Lower leg skin (tissue), 4 donors: ENCODE results near the gene THBS4. TPM values are rescaled to one million over a fixed set of nuclear protein-coding genes. Genes with fewer than 3 reads are reported as not detected.

Experiments
- DNase-seq, 2 donors: peaks; one replicate each; pipeline ENCODE4 v3.0.0-alpha.2; 2019; ENCODE audit warnings: low spot score in 2 of 2
- H3K4me3 ChIP-seq: fragments of 200-600 bp; sonication (generic); 2 replicates; pipeline ENCODE4 v1.5.1; 2017; ENCODE audit warnings: mild to moderate bottlenecking, low read depth; ENCODE audit not compliant: poor library complexity, severe bottlenecking
- POLR2A ChIP-seq, 2 donors: fragments of 450-650 bp; IDR thresholded peaks; one replicate each; pipeline ENCODE4 v1.6.1; 2016 to 2017; ENCODE audit warnings: antibody characterized with exemption in 2 of 2, mild to moderate bottlenecking in 1 of 2, moderate library complexity in 1 of 2
- WGBS, 2 donors: methylation state at CpG; one replicate each; pipeline ENCODE4 v1.1.5; 2018; 5-methylcytosine and 5-hydroxymethylcytosine counted together
- intact Hi-C: fragments of 100-400 bp; cut with DNase I; formaldehyde crosslinking; loops from one replicate; pipeline ENCODE4 v1.15.0; 2023; ENCODE audit warnings: low total_unique reads
- total RNA-seq, 4 donors: library from RNA; depleted of rRNA; stranded (reverse); fragments of >200 nt; gene quantifications; one replicate each; pipeline ENCODE4 v1.1.0, GENCODE V29; 2016
- TF ChIP-seq, protein P1 (sequence below), 3 donors: fragments of 450-650 bp; IDR thresholded peaks; one replicate each; pipeline ENCODE4 v1.5.1; 2016; ENCODE audit warnings: antibody characterized with exemption in 3 of 3, mild to moderate bottlenecking in 3 of 3, moderate library complexity in 2 of 3

Gene THBS4
- total RNA-seq, 4 donors from 2014 or later, result 0.08 to 2.0 (median 0.51) TPM

DNA sequence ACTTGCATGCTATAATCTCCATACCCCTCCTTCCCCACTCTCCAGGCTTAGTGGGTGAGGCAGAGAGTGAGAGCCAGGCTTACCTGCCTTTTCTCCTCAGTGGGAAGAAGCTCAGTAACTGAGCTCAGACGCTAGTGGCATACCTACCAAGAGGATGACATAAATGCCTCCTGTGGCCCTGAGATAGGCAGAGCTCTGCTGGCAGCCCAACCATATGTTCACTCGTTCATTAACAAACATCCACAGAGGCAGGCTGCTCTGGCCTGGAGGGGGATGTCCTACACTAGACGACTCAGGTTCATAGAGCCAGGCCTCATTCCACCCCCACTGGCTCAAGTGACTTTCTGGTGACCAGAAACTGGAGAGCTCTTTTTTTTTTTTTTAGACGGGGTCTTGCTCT is 81.3 kb downstream of the THBS4 start:
- DNase-seq, result no peak
- intact Hi-C loops, result no loop called here
- H3K4me3 ChIP-seq, result no peak overlapping the region
- TF ChIP-seq, protein P1, sequence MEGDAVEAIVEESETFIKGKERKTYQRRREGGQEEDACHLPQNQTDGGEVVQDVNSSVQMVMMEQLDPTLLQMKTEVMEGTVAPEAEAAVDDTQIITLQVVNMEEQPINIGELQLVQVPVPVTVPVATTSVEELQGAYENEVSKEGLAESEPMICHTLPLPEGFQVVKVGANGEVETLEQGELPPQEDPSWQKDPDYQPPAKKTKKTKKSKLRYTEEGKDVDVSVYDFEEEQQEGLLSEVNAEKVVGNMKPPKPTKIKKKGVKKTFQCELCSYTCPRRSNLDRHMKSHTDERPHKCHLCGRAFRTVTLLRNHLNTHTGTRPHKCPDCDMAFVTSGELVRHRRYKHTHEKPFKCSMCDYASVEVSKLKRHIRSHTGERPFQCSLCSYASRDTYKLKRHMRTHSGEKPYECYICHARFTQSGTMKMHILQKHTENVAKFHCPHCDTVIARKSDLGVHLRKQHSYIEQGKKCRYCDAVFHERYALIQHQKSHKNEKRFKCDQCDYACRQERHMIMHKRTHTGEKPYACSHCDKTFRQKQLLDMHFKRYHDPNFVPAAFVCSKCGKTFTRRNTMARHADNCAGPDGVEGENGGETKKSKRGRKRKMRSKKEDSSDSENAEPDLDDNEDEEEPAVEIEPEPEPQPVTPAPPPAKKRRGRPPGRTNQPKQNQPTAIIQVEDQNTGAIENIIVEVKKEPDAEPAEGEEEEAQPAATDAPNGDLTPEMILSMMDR (IDR thresholded peaks at IDR 0.05), result no peak
- 74 to 87% methylated on average over 4 of the region's 4 CpGs for whole genome bisulfite sequencing, 2 donors

DNA sequence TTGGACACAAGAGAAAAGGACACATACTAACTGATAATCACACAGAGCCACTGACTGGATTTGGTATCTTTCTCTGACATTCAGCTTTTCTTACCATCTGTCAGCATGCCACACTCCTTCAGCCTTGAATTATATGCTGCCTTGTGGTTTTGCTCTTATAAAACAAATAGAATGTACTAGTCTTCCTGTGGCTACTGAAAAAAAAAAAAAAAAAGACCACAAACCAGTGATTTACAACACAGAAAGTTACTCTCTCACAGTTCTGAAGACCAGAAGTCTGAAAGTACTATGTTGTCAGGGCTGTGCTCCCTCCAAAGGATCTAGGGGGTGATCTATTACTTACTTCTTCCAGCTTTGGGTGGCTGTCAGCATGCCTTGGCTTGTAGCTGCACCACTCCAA is 82.3 kb downstream of the THBS4 start:
- intact Hi-C loops, result no loop called here
- DNase-seq, result no peak

DNA sequence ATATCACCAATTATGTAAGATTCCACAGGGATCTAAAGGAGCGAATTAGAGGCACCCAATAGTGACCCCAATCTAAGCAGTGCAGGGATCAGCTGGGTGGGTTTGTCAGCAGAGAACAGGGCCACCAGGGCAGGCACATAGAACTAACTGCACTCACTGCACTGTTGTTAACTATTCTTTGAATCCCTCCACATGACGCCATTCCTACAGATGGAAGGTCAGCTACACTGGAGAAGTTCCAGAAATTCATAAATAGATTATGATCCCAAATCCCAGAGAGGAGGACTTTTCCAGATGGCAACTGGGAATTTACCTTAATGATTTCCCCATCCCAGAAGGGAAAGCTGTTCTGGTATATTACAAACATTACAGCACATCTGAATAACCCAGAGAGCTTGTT is 84.2 kb downstream of the THBS4 start:
- intact Hi-C loops, result no loop called here
- 93% methylated on average over 2 of the region's 2 CpGs for WGBS, 2 donors
- no peak overlapping the region for H3K4me3 ChIP-seq
- DNase-seq, result no peak
- no peak for TF ChIP-seq POLR2A (IDR thresholded peaks at IDR 0.05)
- TF ChIP-seq, protein P1 (IDR thresholded peaks at IDR 0.05), result no peak

More for the DNA sequence above, 82.3 kb downstream of the THBS4 start:
- no peak for TF ChIP-seq POLR2A (IDR thresholded peaks at IDR 0.05)
- TF ChIP-seq, protein P1 (IDR thresholded peaks at IDR 0.05), result no peak
- no peak overlapping the region for H3K4me3 ChIP-seq

DNA sequence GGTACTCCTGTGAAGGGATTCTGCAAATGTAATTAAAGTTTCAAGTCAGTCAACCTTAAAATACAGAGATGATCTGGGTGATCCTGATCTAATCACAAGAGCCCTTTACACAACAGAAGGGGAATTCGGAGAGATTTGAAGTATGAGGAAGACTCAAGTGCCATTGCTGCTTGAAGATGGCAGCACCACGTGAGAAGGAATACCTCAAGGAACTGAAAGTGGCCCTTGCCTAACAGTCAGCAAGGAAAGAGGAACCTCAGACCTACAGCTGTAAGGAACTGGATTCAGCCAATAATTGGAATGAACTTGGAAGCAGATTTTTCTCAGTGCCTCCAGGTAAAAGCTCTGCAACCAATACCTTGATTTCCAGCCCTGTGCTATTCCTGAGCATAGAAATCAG is 87.4 kb downstream of the THBS4 start:
- no peak for TF ChIP-seq POLR2A (IDR thresholded peaks at IDR 0.05)
- TF ChIP-seq, protein P1 (IDR thresholded peaks at IDR 0.05), result no peak
- intact Hi-C loops, result no loop called here
- 67 to 70% methylated on average over 2 of the region's 2 CpGs for WGBS, 2 donors

DNA sequence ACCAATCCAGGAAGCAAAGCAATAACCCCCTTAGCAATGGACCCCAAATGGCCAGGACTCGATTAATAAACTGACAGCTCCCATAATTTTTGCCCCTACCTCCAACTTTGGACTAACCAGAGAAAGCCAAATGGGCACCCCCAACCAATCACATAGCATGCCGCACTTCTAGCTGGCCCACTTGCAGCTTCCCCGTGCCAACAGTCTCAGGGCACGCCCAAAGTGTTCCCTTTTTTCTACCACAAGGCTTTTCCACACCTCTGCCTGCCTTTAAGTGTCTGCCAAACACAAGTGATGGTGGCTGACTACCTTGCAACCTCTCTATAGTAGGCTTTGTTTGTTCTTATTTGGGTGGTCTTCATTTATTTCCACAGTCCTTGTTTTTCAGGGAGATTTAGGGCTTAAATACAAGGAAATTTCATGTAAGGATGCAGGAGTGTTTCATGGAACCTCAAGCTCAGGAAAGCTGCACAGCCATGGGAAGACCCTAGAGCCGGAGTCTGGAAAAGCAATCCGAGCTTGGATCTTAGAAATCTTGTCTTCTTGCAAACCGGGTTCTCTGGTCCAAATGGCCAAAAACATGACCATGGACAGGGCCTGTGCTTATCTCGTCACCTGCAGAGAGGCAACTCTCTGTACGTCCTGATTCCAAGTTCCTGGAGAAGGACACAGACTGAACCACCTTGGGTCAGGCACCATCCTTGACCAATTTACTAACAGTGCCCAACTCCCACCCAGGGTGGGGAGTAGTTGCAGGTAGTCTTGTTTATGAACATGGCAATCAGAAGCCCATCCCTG is 89.2 kb downstream of the THBS4 start:
- TF ChIP-seq POLR2A (IDR thresholded peaks at IDR 0.05), result no peak
- TF ChIP-seq, protein P1 (IDR thresholded peaks at IDR 0.05), result no peak
- no peak overlapping the region for H3K4me3 ChIP-seq
- intact Hi-C loops, result no loop called here
- WGBS, 2 donors, result 80 to 83% methylated on average over 9 of the region's 9 CpGs
- DNase-seq, result no peak

More for the DNA sequence above, 87.4 kb downstream of the THBS4 start:
- no peak for DNase-seq
- no peak overlapping the region for H3K4me3 ChIP-seq
